ENCODE measurements around the gene ADGRG3.

Gene ADGRG3

DNA sequence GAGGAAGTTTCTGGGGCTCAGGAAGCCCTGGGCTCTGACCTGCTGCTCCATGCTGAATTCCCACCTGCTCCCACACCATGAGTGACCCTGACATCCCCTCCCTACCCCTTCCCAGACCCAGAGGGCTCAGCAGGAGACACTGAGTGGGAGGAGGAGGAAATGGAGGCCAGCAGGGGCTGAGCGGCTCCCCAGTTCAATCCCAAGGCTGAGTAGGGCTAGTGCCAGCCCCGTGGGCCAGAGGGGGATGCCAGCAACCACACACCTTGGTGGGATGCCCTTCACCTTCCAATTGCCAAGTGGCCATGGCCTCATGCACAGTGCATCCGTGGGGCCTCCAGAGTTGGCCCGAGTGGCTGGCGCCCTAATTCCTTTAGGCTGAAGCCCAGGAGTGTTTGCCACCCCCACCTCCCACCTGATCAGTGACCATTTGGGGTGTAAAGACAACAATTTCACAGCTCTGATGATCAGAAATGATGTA, 1.0 kb upstream of the ADGRG3 start:
- Histone ChIP-seq H3K27ac (ENCODE audit: low read length) (no peak overlapping the region), H3K4me2 (ENCODE audit: low read depth, low read length) (no peak overlapping the region), H3K27me3 (replicated peaks; ENCODE audit: insufficient read depth, low read length) (no peaks in the 10 kb centered on the region), H3K79me2 (ENCODE audit: low read length) (no peaks in the 10 kb centered on the region), H3K4me3 (ENCODE audit: low read length) (no peak overlapping the region), H4K20me1 (ENCODE audit: insufficient read depth, low read length) (no peaks in the 10 kb centered on the region), H3K36me3 (replicated peaks; ENCODE audit: insufficient read depth, low read length) (no peaks in the 10 kb centered on the region), H3F3A (ENCODE audit: insufficient read depth, low read length) (no peaks in the 10 kb centered on the region), H3K4me1 (ENCODE audit: low read length) (no peaks in the 10 kb centered on the region), H3K9ac (ENCODE audit: low read length) (no peak overlapping the region), H3K9me3 (replicated peaks; ENCODE audit: insufficient read depth, low read length) (no peaks in the 10 kb centered on the region), H3K9me2 (replicated peaks; ENCODE audit: insufficient read depth, low read length) (no peaks in the 10 kb centered on the region), H2AFZ (ENCODE audit: low read length) (no peak overlapping the region)
- TF ChIP-seq EZH2 (optimal IDR thresholded peaks at IDR 0.05; ENCODE audit: low read depth, low read length) (no peak), EZH2phosphoT487 (IDR thresholded peaks at IDR 0.05; ENCODE audit: low read length) (no peak)
- TF ChIP-seq, protein P1, sequence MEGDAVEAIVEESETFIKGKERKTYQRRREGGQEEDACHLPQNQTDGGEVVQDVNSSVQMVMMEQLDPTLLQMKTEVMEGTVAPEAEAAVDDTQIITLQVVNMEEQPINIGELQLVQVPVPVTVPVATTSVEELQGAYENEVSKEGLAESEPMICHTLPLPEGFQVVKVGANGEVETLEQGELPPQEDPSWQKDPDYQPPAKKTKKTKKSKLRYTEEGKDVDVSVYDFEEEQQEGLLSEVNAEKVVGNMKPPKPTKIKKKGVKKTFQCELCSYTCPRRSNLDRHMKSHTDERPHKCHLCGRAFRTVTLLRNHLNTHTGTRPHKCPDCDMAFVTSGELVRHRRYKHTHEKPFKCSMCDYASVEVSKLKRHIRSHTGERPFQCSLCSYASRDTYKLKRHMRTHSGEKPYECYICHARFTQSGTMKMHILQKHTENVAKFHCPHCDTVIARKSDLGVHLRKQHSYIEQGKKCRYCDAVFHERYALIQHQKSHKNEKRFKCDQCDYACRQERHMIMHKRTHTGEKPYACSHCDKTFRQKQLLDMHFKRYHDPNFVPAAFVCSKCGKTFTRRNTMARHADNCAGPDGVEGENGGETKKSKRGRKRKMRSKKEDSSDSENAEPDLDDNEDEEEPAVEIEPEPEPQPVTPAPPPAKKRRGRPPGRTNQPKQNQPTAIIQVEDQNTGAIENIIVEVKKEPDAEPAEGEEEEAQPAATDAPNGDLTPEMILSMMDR (IDR thresholded peaks at IDR 0.05; ENCODE audit: low read length), result no peak
- no peak for DNase-seq

DNA sequence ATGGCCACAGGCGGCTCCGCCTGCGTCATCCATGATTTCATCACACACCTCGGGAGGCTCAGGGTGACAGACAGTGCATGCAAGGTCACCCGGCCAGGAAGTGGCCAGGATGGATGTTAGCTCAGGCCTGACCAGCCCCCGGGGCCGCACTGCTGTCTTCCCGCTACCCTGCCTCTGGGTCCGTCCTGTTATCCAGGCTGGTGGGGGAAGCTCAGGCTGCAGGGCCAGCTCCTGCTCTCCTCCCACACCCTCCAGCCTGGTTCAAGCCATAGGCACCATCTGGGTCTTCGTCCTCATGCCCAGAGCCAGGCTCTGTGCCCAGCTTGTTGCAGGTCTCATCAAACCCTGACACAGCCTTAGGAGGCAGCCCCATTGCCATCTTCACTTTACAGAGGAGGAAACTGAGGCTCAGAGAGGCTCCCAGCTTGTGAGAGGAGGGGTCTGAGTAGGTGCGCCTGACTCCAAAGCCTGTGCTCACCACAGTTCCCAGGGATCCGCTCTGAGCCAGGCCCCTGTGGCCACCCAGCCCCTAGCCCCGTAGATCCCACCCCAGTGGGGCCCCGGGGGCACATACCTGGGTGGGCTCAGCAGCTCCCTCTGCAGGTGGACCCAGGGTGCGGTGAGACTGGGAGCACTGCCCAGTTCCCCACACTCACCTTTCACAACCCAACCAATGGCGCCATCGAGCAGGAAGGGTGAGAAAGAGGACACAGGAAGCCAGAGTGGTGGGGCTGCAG, 412 bp upstream of the ADGRG3 start:
- Histone ChIP-seq H3K9me2 (replicated peaks; ENCODE audit: insufficient read depth, low read length) (no peaks in the 10 kb centered on the region), H4K20me1 (ENCODE audit: insufficient read depth, low read length) (no peaks in the 10 kb centered on the region), H3K4me1 (ENCODE audit: low read length) (no peaks in the 10 kb centered on the region), H3K27me3 (replicated peaks; ENCODE audit: insufficient read depth, low read length) (0 out of 2 replicates have a peak, but pooled peaks cover 3% of the 10 kb centered on the region), H3K4me3 (ENCODE audit: low read length) (no peak overlapping the region), H3K79me2 (ENCODE audit: low read length) (no peaks in the 10 kb centered on the region), H3F3A (ENCODE audit: insufficient read depth, low read length) (no peaks in the 10 kb centered on the region), H3K36me3 (replicated peaks; ENCODE audit: insufficient read depth, low read length) (no peaks in the 10 kb centered on the region), H3K9me3 (replicated peaks; ENCODE audit: insufficient read depth, low read length) (no peaks in the 10 kb centered on the region), H3K27ac (ENCODE audit: low read length) (no peak overlapping the region), H2AFZ (ENCODE audit: low read length) (no peak overlapping the region), H3K4me2 (ENCODE audit: low read depth, low read length) (no peak overlapping the region), H3K9ac (ENCODE audit: low read length) (no peak overlapping the region)
- DNase-seq, result no peak
- TF ChIP-seq EZH2phosphoT487 (IDR thresholded peaks at IDR 0.05; ENCODE audit: low read length) (no peak), EZH2 (optimal IDR thresholded peaks at IDR 0.05; ENCODE audit: low read depth, low read length) (no peak)
- TF ChIP-seq, protein P1 (IDR thresholded peaks at IDR 0.05; ENCODE audit: low read length), result peak; percentile 37

DNA sequence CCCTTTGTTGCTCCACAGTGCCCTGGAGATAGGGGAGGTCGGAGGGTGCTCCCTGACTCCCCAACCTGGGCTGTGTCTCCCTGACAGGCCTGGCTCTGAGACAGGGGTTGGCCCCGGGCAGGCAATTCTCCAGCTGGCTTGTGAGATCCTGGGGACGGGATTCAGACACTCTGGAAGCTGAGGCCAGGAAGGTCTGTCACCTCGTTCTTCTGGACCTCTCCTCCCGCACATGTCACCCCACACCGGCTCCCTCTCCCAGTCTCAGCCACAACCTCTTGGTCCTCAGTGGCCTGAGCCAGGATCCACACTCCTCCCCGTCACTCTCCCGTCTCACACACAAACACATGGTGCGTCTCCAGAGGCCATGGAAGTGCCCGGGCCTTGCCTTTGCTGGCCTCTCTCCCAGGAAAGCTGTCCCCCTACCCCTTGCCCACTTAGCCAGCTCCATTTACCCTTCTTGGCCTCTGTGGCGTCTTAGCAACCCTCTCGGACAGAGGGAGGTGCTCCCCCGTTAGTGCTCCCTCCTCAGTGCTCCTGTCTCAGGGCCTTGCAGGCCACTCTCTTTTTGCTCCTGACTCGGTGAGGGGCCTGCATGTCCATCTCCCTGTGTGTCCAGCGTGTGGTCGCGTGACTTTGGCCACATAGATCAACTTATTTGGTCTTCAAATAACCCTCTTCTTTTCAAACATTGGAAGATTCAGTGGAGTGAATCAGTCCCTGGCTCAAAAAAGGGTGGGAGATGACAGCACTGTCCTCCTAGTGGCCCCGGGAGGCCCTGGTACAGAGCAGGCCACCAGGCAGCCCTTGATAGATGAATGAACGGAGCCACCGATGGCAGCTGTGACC, 747 bp downstream of the ADGRG3 start:
- H3K36me3 ChIP-seq (replicated peaks; ENCODE audit: insufficient read depth, low read length), result no peaks in the 10 kb centered on the region
- H4K20me1 ChIP-seq (ENCODE audit: insufficient read depth, low read length), result no peaks in the 10 kb centered on the region
- H3K9me2 ChIP-seq (replicated peaks; ENCODE audit: insufficient read depth, low read length), result no peaks in the 10 kb centered on the region
- no peak for DNase-seq
- no peak overlapping the region for H3K4me2 ChIP-seq (ENCODE audit: low read depth, low read length)
- no peak overlapping the region for H3K27ac ChIP-seq (ENCODE audit: low read length)
- no peak overlapping the region for H3K9ac ChIP-seq (ENCODE audit: low read length)
- H3F3A ChIP-seq (ENCODE audit: insufficient read depth, low read length), result no peaks in the 10 kb centered on the region
- no peaks in the 10 kb centered on the region for H3K9me3 ChIP-seq (replicated peaks; ENCODE audit: insufficient read depth, low read length)
- no peaks in the 10 kb centered on the region for H3K4me1 ChIP-seq (ENCODE audit: low read length)
- TF ChIP-seq EZH2phosphoT487 (IDR thresholded peaks at IDR 0.05; ENCODE audit: low read length) (no peak), EZH2 (optimal IDR thresholded peaks at IDR 0.05; ENCODE audit: low read depth, low read length) (no peak)
- TF ChIP-seq, protein P1 (IDR thresholded peaks at IDR 0.05; ENCODE audit: low read length), result no peak
- H3K27me3 ChIP-seq (replicated peaks; ENCODE audit: insufficient read depth, low read length), result peaks cover 12% of the 10 kb centered on the region; the same call in 1 of the 2 replicates
- no peaks in the 10 kb centered on the region for H3K79me2 ChIP-seq (ENCODE audit: low read length)
- no peak overlapping the region for H2AFZ ChIP-seq (ENCODE audit: low read length)
- H3K4me3 ChIP-seq (ENCODE audit: low read length), result no peak overlapping the region

Measured in MM.1S (cell line).